Stimulated activated CD4-positive, alpha-beta T cell treated with anti-CD3 and anti-CD28 coated beads, Interleukin-15, amount 100 ng/mL, for 48 hours (primary cell): ENCODE measurements around the gene TNFSF10.

Experiments
- DNase-seq, 2 donors: peaks; one replicate each; pipeline ENCODE4 v3.0.0-alpha.2; 2020; ENCODE audit warnings: low read depth in 2 of 2

Gene TNFSF10

DNA sequence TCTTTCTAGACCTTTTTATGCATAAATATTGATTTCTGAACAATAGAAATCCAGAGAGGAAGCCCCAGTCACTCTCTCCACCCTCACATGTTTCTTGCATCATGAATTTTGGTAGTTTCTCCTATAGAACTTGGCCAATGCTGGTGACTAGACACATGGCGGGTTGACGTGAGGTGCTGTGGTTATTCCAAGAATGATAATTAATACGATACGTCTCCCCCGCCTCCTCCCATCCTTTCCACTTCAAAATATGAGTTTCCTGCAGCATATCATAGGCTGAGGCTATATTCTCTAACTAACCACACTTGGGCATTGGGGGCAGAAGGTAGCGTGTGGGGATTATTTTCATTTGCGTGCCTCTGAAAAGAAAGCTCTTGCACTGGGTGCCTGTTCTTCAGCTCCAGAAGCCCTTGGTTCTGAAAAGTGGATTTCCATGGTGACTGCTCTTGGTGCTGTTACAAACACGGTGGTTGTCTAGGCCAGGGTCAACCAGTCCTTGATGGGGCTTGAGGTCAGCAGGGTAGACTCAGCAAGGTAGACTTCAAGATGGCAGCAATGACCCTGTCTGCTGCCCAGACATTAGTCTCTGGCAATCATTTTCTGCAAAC is 5.3 kb downstream of the TNFSF10 start:
- DNase-seq = peak; percentile 51 to 61

DNA sequence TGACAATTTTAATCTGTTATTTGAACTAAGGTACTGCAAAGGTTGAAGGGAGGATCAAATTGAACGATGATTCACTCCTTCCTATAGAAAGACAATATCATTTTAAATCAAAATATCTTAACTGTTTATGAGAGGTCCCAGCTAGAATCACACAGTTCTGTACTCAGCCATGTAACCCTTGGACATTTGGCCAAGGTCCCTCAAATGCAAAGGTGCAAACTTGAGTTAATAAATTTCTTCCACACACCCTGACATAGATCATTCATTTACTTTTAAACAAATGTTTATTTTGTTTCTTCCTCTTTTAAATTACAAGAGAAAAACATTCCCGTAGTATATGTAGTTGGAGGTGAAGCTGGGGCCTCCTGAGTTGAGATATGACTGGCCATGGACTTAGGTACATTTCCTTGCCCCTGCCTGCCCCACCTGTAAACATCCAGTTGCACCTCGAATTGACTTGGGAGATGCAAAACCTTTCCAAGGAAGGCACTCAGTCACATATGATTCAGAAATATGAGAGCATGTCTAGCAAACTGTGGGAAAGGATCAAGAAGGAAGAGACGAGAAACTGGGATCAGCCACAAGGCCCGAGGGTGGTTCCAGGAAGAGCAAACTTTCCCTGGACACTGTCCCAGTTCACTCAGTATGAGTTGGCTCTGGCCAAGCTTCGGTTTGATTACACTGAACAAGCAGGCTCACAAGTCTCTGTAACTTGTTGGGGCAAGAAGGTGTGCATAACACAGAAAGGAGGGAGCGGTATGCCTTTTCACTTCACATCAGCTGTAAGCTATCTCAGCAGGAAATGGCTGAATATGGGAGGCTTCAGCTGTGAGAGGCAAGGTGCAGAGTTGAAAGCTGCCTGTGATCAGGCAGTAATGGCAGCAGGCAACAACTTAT is 6.7 kb downstream of the TNFSF10 start:
- DNase-seq = no peak

DNA sequence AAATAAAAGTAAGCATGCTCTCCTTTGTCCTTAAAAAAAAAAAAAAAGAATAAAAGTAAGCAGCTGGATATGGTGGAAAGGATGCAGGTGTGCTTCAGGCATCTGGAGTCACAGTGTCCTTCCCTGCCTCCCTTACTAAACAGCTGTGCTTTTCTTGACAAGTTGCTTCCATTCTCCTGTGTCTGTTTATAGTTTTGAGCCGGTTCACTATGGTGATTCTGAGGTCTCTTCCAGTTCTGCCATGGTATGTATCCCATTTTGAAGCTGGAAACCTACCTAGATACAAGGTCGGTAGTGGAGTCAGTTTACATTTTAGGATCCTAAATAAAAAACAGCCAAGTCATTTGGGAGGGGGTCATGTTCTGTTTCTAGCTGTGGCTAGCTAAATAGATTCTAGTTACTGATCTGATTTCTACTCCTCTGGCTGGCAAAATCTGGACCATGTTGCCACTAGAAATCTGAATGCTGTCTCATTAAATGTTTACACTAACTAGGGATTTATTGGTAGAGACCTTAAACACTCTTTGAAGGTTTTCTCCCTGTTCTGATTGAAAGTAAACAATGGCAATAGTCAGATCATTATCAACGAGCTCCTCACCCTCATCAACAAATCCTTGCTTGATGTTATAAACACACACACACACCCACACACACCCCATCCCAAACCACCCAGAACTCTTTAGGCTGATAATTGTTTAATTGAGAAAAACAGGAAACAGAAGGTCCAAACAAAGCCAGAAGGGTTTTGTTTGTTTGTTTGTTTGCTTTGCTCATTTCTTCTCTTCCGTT is 7.9 kb downstream of the TNFSF10 start:
- no peak for DNase-seq

DNA sequence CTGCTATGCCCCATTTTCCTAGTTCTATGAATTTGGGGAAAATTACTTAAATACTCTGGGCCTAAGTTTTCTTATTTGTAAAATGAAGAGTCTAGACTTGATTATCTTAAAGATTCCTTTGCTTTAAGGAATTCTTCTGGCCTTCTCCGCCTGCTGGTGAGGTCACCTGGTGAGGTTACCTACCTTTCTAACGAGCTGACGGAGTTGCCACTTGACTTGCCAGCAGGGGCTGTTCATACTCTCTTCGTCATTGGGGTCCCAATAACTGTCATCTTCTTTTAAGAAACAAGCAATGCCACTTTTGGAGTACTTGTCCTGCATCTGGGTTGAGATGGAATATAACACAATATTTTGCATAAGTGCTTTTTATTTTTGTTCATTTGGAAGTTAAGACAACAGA is 8.6 kb downstream of the TNFSF10 start:
- no peak for DNase-seq

DNA sequence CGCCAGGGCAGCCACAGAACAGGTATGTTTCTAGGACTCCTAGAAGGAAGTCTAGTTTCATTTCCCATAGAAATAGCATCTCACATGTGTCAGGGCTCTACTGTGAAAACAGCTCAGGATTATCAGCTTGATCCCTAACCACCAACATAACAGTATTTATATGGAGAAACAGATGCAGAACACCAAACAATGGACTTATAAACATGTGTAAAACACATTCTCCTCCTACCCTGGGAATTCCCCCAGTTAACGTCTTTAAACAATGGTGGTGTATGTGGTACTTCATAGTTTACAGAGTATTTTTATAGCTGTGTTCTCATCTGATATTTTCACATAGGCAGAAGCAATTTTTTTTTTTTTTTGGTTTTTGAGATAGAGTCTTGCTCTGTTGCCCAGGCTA is 9.7 kb downstream of the TNFSF10 start:
- no peak for DNase-seq

DNA sequence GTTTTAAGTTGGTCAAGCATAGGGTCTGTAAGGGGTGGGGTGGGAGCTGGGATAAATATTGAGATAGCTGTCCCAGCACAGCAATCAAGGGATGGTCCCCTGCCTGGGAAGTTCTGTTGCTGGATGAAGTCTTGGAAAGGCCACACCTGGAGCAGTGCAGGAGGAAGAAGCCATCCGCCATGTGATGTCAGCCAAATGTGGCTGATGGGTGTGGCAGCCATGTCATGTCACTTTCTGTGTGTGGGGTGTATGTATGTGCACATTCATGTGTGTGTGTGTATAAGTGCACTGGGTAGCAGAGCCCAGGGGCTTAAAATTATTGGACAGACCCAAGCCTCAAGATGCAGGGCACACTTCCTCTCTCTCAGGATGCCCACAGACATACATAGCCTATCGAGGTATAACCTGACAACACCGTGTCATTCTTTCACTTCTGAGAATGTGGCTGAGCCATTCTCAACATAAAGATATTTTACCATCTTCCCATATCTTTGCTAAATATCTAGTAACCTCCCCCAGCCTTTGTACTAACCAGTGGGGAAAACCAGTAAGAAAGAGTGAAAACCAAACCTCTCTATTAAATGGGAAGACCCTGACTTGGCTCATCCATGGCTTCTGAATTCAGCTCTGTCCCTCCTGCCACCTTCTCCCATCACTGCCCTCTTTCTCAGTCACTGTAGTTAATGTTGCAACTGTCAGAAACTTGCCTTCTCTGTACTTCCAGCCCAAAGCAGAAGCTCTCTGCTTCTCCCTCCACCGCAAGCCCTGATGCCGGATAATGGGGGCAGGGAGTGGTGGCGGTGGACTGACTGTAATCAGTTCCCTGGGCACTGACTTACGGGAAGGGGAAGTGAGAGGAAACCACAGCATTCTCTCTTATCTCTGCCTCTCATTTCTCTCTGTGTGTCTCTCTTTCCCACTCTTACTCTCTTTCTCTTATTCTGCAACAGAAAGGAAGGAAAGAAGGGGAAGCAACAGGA is 11.2 kb downstream of the TNFSF10 start:
- DNase-seq = peak; percentile 62 to 70

DNA sequence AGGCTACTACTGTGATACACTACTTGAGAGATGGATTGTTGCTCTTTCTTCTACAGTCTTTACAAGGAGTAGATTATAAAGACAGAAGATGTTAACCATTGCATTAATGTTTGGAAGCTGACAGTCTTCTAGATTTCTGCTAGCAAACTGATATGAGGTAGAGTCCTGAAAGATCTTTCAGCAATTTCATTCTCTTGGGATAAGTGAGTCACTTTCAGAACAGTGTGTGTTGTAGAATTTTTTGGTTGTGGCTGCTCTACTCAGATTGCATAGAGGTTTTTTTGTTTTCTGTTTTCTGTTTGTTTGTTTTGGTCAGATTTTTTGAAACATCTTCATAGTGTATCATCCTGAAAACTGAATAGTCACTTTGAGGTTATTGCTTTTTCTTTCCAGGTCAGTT is 17.1 kb downstream of the TNFSF10 start:
- no peak for DNase-seq

DNA sequence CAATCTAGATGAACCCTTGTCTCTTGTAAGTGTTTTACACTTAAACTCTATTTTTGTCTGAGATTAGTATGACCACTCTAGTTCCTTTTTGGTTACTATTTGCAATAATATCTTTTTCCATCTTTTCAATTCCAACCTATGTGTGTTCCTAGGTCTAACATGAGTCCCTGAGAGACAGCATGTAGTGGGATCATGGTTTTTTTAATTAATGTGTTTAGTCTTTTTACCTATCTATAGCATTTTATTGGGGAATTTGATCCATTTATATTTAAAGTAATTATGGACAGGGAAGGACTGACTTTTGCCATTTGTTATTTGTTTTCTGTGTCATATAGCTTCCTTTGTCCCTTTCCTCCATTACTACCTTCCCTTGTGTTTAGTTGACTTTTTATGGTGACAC is 21.7 kb downstream of the TNFSF10 start:
- no peak for DNase-seq

DNA sequence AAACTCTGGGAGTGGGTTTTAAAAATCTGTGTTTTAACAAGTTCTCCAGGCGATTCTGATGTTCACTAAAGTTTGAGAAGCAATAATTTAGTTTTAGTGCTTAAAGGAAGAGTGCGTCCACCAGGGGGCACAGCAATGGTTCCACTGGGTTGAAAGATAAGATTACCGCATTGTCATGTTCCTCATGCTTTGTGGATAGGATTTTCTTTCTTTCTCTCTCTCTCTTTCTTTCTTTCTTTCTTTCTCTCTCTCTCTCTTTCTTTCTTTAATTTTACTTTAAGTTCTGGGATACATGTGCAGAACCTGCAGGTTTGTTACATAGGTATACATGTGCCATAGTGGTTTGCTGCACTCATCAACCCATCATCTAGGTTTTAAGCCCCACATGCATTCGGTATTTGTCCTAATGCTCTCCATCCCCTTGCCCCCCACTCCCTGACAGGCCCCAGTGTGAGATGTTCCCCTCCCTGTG is 33.0 kb downstream of the TNFSF10 start:
- peak; percentile 48 to 73 for DNase-seq

DNA sequence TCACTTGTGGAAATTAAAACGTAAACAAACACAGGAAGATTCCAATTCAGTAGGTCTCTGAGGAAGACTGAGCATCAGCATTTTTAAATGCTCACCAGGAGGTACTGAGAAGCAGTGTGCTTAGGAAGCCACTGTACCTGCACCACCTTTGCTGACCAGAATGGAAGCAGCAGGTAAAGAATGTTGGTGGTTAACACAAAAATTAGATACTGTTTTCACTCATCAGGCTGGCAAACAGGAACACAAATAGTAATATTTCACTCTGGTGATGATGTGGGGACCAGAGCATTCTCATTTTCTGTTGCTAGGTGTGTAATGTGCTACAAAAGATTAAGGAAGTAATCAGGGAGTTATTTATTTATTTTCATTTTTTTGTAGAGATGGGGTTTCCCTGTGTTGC is 45.1 kb downstream of the TNFSF10 start:
- no peak for DNase-seq

DNA sequence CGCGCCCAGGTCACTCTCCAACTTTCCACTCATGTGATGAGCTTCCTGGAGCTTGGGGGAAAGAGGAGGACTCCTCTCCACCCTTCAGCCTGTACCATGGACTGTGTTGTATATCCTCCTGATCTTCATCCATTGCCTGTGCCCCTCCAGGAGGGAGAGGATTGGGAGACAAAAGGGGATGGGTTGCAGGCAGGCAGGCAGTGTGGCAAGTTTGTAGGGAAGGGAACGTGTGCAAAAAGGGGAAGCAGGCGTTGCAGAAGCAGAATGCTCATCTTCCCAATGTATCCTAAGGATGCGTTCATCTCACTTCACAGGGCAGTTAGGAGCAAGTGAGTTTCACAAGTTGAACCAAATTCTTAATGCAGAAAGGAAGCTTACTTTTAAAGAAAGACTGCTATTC is 46.9 kb downstream of the TNFSF10 start:
- DNase-seq = no peak

DNA sequence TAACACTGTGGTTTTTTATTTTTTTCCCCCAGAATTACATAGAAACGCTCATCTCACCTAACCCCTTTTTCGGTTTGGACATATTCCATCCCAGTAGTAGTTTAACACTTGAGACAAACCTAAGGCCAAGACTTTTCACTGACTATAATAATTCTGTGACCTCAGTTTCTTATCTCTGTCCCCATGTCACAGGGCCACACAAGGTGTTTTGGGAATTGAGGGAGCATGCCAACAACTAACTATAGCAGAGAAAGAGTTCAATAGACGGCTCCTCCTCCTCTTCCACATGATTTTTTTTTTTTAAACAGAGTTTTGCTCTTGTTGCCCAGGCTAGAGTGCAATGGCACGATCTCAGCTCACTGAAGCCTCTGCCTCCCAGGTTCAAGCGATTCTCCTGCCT is 47.5 kb downstream of the TNFSF10 start:
- DNase-seq = no peak

DNA sequence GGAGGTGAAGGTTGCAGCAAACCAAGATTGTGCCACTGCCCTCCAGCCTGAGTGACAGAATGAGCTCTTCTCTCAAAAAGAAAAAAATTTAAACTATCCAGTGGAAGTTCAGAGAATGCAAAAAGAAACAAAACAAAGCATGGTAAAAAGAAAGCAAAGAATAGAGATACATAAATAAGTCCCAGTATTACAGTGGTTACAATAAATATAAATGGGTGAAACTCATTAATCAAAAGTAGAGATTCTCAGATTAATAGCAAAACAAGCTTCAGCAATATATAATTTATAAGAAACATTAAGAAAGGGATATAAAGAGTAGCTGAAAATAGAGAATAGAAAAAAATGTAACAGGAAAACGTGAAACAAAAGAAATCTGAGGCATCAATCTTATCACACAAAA is 51.3 kb downstream of the TNFSF10 start:
- DNase-seq = no peak

DNA sequence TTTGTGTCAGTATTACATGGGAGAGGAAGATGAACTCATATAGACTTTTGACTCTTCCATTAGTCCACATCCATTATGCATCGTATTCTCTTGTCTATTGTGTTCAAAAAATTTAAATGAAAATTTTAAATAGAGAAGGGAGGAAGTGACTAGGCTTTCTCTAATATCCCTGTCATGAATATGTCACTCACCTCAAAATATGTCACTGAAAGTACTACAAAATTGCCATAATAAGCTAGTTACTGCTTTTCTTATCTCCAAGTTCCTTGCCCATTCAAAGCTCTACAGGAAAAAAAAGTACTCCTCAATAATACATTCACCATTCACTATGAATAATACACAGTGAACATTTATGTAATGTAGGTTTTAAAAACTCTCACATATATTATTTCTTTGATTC is 52.6 kb downstream of the TNFSF10 start:
- DNase-seq = no peak

DNA sequence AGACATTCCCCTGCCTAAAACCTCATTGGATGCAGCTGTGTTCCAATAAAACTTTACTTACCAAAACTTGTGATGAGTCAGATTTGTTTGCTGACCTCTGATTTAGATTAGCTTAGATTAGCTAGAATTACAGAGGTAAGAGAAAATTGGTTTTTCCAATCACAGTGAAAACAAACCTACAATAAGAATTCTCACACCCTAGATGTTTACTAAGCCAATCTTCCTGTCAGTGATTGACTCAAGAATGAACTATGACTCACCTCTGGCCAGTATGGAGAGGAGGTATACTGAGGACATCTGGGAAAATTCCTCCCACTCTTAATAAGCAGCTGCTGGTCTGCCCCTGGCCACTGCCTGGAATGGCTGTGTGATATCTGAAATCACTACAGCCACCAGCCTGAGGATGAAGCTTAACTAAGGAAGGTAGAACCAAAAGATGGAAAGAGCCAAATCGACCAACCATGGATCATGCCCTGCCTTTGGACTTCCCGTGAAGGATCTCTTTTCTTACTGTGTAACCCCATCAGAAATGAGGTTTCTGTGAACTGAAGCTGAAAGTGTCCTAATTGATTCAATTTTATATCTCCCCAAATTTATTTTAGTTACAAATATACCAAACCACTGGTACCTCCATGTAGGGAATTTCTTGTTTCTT is 55.9 kb downstream of the TNFSF10 start:
- DNase-seq = no peak

DNA sequence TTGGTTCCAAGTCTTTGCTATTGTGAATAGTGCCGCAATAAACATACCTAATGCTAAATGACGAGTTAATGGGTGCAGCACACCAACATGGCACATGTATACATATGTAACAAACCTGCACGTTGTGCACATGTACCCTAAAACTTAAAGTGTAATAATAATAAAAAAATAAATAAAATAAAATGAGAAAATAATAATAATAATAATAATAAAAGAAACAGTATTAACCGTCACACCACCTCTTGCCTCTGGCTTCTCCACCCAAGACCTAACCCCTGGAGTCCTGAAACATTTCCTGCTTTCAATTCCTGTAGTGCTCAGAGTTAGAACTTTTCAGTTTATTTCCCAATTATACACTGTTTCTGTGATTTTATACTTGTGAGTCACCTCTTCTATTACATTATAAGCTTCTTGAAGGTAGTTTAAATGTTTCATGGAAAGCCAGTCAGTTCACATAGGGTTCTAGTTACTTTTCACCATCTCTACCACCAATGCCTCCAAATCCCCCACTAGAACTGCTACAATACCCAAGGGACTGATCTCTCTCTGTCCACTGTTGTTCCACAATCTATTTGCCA is 56.6 kb downstream of the TNFSF10 start:
- no peak for DNase-seq

DNA sequence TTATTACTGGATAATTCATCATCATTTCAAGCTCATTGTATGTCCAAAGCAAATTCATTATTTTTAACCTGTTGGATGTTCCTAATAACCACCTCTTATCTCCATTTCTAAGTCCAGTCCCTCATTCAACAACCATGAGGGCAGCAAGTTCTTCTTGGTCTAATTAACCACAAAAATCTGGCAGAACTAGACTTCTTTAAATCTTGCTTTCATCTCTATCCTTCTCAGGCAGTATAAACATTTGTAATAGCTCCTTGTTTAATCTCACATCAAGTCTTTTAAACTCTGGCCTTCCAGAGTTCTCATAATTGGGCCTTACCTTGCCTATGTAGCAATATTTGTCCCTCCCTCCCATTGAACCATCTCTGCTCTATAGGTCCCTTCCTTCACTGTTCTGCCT is 57.9 kb downstream of the TNFSF10 start:
- no peak for DNase-seq

DNA sequence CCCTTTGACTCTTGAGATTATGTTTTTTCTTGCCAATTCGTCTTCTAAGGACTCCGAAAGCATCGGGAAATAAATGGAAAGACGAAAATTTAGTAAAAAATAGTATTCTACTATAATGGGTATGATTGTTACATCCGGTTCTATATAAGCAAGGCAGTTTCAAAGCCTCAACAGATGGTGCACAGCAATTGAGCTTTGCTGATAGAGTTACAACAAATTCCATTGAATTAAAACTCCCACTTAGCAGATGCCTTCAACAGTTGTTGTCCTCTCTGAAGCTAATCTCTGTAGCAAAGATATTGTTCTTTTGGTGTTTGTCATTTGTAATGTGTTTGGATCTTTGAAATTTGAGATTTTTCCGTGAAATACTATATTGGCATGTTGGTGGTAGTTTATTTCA is 58.9 kb downstream of the TNFSF10 start:
- DNase-seq = no peak

DNA sequence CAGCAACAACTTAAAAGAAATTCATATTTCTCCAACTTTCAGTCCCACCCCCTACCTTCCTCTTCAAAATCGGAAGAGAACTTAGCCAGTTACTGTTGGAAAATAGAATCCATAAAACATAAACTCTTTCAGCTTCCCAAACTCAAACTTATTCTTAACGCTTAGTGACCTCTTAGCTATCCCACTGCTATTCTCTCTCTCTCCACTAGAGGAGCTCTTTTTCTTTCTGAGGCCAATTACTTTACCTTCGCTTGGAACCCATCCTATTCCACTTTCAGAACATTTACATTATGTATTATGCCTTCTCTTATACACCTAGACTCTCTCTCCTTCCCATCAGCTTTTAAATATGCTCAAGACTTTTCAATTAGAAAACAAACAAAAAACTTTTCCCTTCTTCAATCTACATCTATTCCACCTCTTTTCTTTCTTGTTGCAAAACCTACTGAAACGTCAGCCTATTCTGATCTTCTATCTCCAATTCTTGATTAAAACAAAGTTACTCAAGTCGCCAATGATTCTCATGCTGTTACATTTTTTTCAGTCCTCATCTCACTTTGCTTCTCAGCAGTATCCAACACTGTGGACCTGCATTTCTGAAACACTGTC is 61.6 kb downstream of the TNFSF10 start:
- DNase-seq = no peak

DNA sequence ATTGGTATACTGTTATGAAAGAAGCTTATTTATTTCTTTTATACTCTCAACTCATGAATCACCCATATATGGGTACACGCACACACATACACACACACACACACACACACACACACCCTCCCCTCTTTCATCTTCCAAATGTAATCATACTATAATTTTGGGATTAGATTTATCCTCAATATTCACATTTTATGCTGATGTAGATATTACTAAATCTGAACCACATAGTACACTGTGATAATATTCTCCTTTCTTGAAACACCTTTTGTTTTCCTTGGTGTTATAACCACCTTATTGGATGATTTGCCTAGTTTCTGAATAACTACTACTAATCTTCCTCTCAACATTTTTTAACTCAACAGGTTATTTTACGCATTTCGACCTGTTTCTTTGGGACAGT is 66.8 kb downstream of the TNFSF10 start:
- no peak for DNase-seq
